HG03135 (cell line): ENCODE data around the gene SATB2.

Experiments
- ATAC-seq: cut with Tn5 transposase; IDR thresholded peaks from one replicate; pipeline ENCODE4 v1.9.1; 2021; ENCODE audit warnings: mild to moderate bottlenecking, moderate library complexity; ENCODE audit not compliant: unreplicated experiment

The SATB2 gene

GRCh38 chr2:199336546-199336945 lies 121.2 kb downstream of the SATB2 start:
- ATAC-seq: no peak

- no peak for ATAC-seq
Measured at GRCh38 chr2:199335502-199335901, 122.2 kb downstream of the SATB2 start.

GRCh38 chr2:199329466-199329865 lies 128.3 kb downstream of the SATB2 start:
- ATAC-seq: no peak

- ATAC-seq: no peak
Measured at GRCh38 chr2:199329031-199329430, 128.7 kb downstream of the SATB2 start.

GRCh38 chr2:199325881-199326280 lies 131.9 kb downstream of the SATB2 start:
- no peak for ATAC-seq

- ATAC-seq: no peak
Measured at GRCh38 chr2:199322151-199322550, 135.6 kb downstream of the SATB2 start.

GRCh38 chr2:199317646-199318045 lies 140.1 kb downstream of the SATB2 start:
- ATAC-seq: no peak

- ATAC-seq: no peak
Measured at GRCh38 chr2:199316851-199317250, 140.9 kb downstream of the SATB2 start.

DNA sequence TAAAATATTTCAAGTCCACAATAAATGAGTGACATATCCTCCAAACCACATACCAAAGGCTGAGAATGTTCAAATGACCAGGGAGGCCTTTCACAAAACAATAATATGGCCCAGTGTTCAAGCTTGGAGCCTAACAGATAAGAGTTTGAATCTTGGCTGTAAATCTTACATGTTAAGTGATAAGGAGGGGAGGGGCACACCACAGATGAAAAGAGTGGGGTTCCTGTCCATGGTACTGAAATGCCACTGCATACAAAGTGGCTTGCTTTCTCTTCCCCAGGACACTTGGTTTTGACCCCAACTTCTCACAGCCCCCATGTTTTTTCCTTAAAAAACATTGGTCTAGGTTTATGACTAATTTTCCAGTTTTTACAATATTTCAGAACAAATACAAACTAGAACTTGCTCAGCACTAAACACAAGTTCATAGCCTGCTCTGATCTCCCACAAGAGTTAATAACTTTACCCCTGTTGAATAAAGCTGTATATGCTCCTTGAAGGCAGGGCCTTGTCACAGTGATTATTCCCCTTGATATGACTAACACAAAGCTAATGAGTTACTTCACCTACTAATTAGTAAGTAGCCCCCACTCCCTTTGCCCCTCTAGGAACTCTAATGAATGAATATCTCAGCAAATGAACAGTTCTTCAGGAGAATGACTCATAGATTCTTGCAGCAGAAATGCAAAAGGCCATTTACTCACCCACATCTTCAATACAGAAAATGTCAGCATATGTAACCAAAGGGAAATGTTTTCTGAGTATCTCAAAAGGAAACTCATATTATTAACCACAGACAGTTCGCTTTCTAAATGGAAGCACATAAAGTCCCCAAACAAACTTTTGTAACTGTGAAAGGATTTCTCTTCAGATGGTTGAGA lies 142.2 kb downstream of the SATB2 start:
- no peak for ATAC-seq

GRCh38 chr2:199312931-199313330 lies 144.8 kb downstream of the SATB2 start:
- no peak for ATAC-seq

DNA sequence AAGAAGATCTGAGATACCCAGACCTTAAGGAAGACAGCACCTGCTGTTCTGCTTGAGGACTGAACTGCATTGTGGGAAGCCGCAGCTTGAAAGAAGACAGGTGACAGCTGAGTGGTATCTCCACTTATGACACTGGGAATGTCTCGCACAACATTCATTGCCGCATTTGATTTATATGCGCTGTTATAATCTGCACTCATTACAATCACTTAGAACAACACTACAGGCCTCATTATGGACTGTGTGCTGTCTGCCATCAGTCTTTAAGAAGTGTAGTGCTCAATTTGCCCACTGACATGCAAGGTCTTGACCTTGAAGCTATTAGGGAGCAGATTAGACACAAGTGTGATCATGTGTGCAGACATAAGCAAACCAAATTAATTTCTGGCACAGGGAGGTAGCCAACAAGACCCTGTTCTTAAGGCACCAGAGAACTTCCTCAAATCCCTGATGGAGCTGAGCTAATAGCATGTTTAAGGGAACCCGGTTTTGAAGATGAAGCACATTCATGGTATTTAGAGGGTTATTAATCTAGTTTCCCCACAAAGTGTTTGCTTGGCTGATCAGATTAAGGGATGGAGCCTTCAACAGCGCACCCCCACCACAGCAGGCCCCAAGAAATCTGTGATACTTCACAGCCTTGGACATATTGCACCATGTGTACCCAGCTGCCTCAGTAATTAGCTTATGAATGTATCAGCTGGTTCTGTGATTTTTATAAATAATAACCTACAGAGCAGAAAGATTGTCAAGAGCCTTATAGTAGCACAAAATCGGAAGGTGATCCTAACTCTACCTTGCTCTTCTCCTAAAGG lies 146.8 kb downstream of the SATB2 start:
- no peak for ATAC-seq

GRCh38 chr2:199309973-199310372 lies 147.8 kb downstream of the SATB2 start:
- ATAC-seq: no peak

- ATAC-seq: no peak
Measured at GRCh38 chr2:199309411-199309810, 148.3 kb downstream of the SATB2 start.

DNA sequence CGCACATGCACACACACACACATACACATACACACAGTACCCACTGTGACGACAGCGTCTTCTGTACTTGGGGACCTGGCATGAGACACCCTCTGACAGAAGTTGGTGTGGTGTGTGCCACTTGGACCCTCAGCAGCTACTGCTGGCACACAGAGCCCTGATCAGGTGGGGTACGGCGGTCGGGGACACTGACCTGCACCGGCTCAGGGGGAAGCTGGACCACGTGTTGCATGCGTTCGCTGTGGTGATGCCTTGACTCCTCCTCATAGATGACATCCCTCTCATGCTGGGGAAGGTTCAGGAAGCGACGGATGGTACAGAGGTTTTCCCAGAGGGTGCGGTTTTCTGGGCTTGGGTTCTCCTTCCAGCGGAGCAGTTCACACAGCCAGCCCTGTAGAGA lies 149.2 kb downstream of the SATB2 start:
- no peak for ATAC-seq

- no peak for ATAC-seq
Measured at GRCh38 chr2:199307461-199307860, 150.3 kb downstream of the SATB2 start.

- no peak for ATAC-seq
Measured at GRCh38 chr2:199306116-199306515, 151.6 kb downstream of the SATB2 start.

DNA sequence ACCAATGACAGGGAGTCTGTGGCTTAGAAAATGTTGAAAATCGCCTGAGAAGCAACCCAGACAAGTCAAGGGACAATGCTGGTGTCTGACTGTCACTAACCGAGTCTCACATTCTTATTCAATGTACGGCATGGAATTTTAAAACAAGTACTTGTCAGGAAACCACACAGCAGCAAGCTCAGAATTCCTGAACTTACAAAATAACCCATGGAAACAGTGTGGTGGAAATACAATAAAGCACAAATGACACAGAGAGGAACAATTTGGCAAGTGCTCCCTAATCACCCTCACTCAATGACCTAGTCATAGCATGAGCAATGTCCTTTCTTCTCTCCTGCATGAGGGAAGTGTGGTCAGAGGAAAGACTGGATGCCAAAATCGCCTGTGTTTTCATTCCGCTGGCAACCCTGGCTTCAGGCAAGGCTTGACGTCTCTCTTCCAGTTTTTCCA lies 154.0 kb downstream of the SATB2 start:
- no peak for ATAC-seq

GRCh38 chr2:199302851-199303250 lies 154.9 kb downstream of the SATB2 start:
- no peak for ATAC-seq

DNA sequence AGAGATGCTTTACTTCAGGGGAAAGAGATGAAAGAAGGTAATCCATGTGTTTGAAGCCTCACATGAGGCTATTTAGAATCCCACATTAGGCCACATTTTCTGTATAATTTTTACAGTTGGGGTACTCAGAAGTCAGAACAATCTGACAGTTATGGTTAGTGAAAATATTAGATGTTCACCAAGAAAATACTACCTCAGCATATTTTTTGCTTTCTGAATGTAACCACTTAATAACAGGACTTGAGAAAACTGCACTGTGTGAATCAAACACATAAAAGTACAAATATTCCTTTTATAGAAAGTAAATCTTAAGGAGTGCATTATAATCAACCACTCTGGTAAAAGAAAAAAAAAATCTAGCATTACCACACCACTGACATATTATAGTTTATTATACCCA lies 169.3 kb downstream of the SATB2 start:
- ATAC-seq: no peak

- no peak for ATAC-seq
Measured at GRCh38 chr2:199282309-199282708, 175.4 kb downstream of the SATB2 start.

DNA sequence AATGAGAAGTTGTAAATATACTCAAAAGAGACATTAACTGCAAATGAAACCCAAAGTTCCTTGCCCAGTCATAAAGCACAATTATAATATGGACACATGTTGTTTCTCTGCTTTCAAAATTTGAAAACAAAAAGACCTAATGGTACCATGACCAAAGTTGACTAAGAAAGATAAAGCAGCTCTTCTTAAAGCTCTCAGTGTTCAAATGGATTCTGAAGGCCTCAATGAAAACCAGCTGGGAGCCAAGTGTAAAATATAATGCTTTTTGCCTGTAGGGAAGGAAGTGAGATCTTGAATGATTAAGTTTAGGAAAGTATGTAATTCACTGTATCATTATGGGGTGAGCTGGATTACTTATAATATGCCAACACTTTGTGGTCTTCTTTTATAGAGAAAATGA lies 178.6 kb downstream of the SATB2 start:
- ATAC-seq: no peak

DNA sequence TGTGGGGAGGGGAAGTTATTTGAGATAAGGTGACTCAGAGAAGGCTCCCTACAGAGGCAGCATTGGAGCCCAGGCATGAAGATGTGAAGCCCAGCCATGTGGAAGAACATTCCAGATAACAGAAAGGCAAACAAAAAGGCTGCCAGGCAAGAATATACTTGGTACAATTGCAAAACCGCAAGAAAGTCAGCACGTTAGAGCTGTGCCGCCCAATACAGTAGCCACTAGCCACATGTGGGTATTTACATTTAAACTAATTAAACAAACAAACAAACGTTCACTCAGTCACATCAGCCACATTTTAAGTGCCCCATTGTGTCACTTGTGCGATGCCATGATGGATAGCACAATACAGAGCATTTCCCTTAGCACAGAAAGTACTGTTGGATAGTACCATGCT lies 179.6 kb downstream of the SATB2 start:
- ATAC-seq: no peak
